ENCODE data around the gene COPS7A.

COPS7A gene

DNA sequence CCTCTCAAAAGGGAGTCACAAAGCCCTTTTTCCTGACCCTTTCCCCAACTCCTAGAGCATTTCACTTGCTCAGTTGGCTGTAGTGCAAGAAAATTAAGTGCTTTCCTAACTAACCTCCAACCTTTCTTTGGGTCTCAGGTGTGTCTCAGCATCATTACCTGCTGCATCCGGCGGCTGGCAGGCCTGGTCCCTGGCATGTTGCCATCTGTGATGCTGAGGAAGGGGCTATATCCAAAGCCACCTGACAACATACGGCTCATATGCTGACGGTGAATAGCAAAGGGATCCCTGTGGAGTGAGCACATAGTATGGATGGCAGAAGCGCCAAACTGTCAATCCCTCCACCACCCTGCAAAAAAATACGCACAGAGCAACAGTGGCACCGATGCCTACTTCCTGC lies 27.9 kb downstream of the COPS7A start:
- H3K4me3 ChIP-seq (ENCODE audit: control insufficient read depth, low read depth, low read length), result peak overlapping the region; percentile 83
- DNase-seq (ENCODE audit: low read depth), result no peak
- TF ChIP-seq, protein P1, sequence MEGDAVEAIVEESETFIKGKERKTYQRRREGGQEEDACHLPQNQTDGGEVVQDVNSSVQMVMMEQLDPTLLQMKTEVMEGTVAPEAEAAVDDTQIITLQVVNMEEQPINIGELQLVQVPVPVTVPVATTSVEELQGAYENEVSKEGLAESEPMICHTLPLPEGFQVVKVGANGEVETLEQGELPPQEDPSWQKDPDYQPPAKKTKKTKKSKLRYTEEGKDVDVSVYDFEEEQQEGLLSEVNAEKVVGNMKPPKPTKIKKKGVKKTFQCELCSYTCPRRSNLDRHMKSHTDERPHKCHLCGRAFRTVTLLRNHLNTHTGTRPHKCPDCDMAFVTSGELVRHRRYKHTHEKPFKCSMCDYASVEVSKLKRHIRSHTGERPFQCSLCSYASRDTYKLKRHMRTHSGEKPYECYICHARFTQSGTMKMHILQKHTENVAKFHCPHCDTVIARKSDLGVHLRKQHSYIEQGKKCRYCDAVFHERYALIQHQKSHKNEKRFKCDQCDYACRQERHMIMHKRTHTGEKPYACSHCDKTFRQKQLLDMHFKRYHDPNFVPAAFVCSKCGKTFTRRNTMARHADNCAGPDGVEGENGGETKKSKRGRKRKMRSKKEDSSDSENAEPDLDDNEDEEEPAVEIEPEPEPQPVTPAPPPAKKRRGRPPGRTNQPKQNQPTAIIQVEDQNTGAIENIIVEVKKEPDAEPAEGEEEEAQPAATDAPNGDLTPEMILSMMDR (conservative IDR thresholded peaks at IDR 0.05; ENCODE audit: control insufficient read depth, insufficient read depth, low read depth, low read length), result no peak

DNA sequence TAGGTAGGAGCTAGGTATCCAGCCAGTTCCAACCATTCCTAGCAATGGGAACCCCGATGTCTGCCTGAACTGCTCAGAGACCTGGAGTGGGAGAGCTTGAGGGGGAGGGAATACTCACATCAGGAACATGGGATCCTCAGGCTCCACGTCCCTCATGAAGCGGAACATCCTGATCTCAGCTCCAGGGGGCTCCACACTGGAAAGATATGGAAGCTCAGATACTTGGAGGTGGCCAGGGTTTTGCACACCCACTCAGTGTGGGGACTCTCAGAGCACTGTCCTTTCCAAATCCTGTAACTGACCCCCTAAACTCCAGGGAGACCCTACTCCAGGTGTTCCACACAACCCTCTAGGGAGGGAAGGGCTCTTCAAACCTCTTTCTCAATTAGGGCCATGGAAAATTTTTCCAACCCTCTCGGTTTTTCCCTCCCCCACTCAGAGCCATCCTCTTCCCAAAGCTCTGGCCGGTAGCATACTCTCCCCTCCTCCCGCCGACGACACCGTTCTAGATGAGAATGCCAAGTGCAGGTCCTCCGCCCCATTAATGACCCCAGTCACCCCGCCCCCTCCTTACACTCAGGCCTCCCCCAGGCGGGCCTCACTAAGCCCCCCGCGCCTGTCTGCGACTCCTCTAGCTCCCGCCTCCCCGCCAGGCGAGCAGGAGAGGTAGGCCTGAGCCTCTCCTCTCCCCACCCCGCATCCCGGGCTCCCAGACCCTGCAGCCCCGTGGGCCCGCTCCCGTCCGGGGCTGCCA lies 28.5 kb downstream of the COPS7A start:
- DNase-seq (ENCODE audit: low read depth), result peak; percentile 60
- TF ChIP-seq, protein P1 (conservative IDR thresholded peaks at IDR 0.05; ENCODE audit: control insufficient read depth, insufficient read depth, low read depth, low read length), result peak; percentile 50
- peak overlapping the region; percentile 83 for H3K4me3 ChIP-seq (ENCODE audit: control insufficient read depth, low read depth, low read length)

DNA sequence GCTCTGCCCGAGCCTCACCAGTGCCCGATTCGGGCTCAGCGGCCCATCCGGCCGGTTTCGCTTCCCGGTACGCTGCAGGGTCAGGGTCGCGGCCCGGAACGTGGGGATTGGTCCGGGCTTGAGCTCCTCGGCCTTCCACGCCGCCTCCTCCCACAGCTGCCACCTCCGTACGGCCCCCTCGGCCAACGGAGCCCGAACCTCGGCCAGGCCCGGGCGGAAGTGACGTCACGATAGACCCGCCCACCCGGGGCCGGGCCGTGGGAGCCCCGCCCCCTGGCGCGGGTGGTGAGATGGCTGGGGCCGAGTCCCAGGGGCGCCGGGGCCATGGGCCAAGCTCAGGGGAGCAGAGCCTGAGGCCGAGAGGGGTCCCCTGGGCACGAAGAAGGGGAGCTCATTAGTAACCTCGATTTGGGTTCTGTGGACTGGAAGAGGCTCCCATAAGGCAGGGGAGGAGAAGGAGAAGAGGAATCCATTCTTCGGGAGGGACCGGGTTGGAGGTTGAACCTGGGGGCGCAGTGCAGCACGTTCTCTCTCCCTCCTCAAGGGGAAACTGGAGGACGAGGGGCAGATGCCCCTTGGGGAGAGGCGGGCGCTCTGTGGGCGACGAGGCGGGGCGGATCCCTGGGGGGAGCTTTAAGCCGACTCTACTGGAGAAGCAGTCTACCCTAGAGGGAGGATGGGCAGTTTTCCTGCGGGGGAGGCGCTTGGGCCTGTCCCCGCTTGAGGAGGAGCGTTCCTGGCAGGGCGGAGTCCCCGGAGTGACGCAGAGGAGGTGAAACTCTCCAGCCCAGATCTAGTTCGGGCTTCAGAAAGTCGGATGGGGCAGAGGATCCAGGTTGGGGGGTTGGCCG lies 29.3 kb downstream of the COPS7A start, which contains the start of gene MLF2:
Gene MLF2, minus strand, starts transcription at position 221 of the 851 bp plus-strand sequence. CDS start 807 bp downstream, outside the sequence.
- peak within 1 kb of the TSS; percentile 83 for H3K4me3 ChIP-seq (ENCODE audit: control insufficient read depth, low read depth, low read length)
- TF ChIP-seq, protein P1 (conservative IDR thresholded peaks at IDR 0.05; ENCODE audit: control insufficient read depth, insufficient read depth, low read depth, low read length), result no peak
- DNase-seq (ENCODE audit: low read depth), result peak; percentile 100

DNA sequence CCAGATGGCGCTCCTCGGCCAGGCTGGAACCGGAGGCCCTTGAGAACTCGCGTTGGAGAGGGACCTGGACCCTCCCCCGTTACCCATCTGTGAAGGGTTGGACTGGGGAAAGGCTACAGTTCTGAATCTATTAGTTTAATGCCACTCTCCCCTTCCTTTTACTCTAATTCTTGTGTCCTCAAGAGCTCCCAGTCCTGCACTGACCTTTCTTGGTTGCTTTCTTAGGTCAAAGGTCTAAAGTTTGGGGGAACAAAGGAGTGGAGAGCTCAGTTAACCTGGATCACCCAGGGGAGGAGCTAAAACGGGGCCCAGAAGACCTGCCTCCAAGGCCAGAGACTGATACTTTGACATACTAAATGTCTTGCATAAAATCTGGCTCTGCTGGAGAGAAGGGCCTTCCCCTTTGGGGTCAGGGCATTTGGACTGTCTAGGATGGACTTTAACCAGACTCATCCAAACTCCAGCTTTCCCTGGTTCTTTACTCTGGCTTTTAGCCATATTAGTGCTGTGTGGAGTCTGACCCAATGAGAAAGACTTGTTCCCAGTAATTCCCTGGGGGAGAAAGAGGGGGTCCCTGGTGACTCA lies 30.0 kb downstream of the COPS7A start:
- DNase-seq (ENCODE audit: low read depth), result peak; percentile 72
- TF ChIP-seq, protein P1 (conservative IDR thresholded peaks at IDR 0.05; ENCODE audit: control insufficient read depth, insufficient read depth, low read depth, low read length), result peak; percentile 92
- H3K4me3 ChIP-seq (ENCODE audit: control insufficient read depth, low read depth, low read length), result no peak overlapping the region

DNA sequence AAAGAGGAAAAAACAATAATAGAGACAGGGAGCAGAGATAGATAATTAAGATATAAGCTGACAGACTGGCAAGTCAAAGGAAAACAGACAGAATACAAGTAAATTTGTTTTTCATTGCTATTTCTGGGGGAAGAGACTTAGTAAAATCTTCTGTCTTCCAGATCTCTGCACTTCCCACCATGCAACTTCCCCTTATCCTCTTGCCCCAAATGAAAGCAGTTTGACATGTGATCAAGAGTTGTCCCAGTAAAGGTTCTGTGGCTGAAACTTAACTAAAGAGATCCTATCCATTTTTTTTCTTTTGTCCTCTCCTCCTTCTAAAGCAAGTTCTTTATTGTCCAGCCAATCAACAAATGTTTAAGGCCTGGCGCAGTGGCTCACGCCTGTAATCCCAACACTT lies 30.6 kb downstream of the COPS7A start:
- DNase-seq (ENCODE audit: low read depth), result no peak
- no peak overlapping the region for H3K4me3 ChIP-seq (ENCODE audit: control insufficient read depth, low read depth, low read length)
- TF ChIP-seq, protein P1 (conservative IDR thresholded peaks at IDR 0.05; ENCODE audit: control insufficient read depth, insufficient read depth, low read depth, low read length), result no peak

DNA sequence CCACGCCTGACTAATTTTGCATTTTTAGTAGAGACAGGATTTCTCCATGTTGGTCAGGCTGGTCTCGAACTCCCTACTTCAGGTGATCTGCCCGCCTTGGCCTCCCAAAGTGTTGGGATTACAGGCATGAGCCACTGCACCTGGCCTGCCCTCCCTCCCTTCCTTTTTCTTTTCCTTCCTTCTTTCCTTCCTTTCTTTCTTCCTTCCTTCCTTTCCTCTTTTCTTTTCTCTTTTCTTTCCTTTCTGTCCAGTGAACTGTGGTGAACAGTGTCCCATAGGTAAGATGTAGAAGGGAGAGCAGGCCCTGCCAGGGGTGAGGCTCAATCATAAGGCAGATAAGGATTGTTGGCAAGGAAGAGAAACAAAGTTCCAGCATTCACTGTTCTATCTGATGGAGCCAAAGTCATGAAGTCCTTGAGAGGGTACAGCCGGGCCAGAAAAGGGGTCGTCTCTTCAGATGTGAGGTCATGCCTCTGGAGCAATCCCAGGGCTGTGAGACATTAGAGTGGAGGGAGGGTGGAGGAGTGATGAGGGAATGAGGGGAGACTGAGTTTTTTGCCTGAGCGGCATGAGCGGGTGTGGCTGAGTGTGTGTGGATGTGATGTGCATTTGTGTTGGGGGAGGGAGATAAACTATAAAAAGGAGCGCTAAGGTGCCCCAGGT lies 33.3 kb downstream of the COPS7A start:
- TF ChIP-seq, protein P1 (conservative IDR thresholded peaks at IDR 0.05; ENCODE audit: control insufficient read depth, insufficient read depth, low read depth, low read length), result no peak
- no peak for DNase-seq (ENCODE audit: low read depth)

More for the DNA sequence above, 33.3 kb downstream of the COPS7A start:
- H3K4me3 ChIP-seq (ENCODE audit: control insufficient read depth, low read depth, low read length), result no peak overlapping the region

All from fibroblast of mammary gland (primary cell).